Mucosa of stomach (tissue), 1 donor: ENCODE results near the gene GDAP2.
"Not testable (repeated sequence)": the region's sequence is repeated elsewhere in the genome, so short reads cannot be mapped to it uniquely, and the experiment has no call there.

ENCODE experiments used
- H3K27me3 ChIP-seq: one replicate; pipeline ENCODE4 v1.7.0; 2013; ENCODE audit warnings: mild to moderate bottlenecking, low read length; ENCODE audit not compliant: control insufficient read depth, insufficient read depth
- H3K36me3 ChIP-seq: one replicate; pipeline ENCODE4 v1.7.0; 2013; ENCODE audit warnings: low read length; ENCODE audit not compliant: control insufficient read depth, insufficient read depth
- H3K4me1 ChIP-seq: one replicate; pipeline ENCODE4 v1.7.0; 2013; ENCODE audit warnings: mild to moderate bottlenecking, low read length; ENCODE audit not compliant: control insufficient read depth, insufficient read depth
- H3K4me3 ChIP-seq: one replicate; pipeline ENCODE4 v1.7.0; 2013; ENCODE audit warnings: low read length
- H3K9ac ChIP-seq: one replicate; pipeline ENCODE4 v1.7.0; 2013; ENCODE audit warnings: mild to moderate bottlenecking, low read length, moderate library complexity
- H3K9me3 ChIP-seq: one replicate; pipeline ENCODE4 v1.7.0; 2013; ENCODE audit warnings: mild to moderate bottlenecking, low read length, moderate library complexity; ENCODE audit not compliant: control insufficient read depth
- donor health status: Pancreatic carcinoma.

The GDAP2 gene

GRCh38 chr1:117932576-117932975 is 3.2 kb upstream of the GDAP2 start:
- H3K9ac ChIP-seq: no peak overlapping the region
- peaks cover 13% of the 10 kb centered on the region for H3K4me1 ChIP-seq
- no peaks in the 10 kb centered on the region for H3K27me3 ChIP-seq
- H3K9me3 ChIP-seq: no peaks in the 10 kb centered on the region
- no peaks in the 10 kb centered on the region for H3K36me3 ChIP-seq
- H3K4me3 ChIP-seq: no peak overlapping the region

DNA sequence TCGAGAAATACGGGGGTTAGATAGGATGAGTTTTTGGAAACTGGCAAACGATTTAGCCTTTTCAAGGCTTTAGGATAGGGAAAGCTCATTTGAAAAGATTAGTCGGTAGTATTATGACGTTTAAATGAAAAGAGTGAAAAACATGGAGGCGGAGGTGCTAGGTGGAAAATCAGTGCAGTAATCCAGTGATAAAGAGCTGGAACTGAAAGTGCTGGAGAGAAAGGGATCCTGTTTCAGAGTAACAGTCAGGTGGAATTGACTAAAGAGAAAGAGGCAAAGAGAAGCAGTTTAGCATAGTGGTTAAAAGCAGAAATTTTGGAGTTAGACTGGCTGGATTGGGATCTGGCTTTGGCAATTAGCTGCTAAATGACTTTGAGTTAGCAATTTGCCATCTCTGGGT is 1.1 kb upstream of the GDAP2 start:
- peak overlapping the region; percentile 91 for H3K4me3 ChIP-seq
- peak overlapping the region; percentile 75 for H3K9ac ChIP-seq
- no peaks in the 10 kb centered on the region for H3K36me3 ChIP-seq
- H3K4me1 ChIP-seq: peaks cover 13% of the 10 kb centered on the region
- H3K27me3 ChIP-seq: no peaks in the 10 kb centered on the region
- no peaks in the 10 kb centered on the region for H3K9me3 ChIP-seq

GRCh38 chr1:117930173-117930447 is 689 bp upstream of the GDAP2 start:
- Histone ChIP-seq H3K9ac (peak overlapping the region; percentile 75), H3K4me3 (peak overlapping the region; percentile 91), H3K4me1 (peaks cover 13% of the 10 kb centered on the region), H3K9me3 (no peaks in the 10 kb centered on the region), H3K36me3 (no peaks in the 10 kb centered on the region), H3K27me3 (no peaks in the 10 kb centered on the region)

DNA sequence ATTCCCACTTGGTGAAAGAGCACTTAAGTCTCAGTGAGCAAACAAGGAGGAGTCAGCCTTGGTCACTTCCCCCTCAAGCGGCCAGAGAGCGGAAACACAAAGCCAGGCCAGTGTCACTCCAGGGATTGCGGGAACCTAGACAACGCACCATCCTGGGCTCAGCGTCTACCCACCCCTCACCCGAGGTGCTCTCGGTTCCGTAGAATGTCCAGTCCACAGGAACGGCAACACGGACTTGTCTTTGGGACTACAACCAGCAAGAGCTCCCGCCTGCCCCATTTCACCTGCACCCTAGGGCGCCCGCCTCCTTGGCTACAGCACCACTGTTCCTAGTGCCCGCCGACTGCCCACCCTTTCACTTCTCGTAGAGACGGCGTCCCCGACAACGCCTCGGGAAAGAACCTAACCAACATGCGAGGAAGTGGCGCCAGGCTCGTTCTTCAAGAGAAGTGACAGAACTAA is 509 bp downstream of the GDAP2 start:
- Histone ChIP-seq H3K9ac (peak overlapping the region; percentile 75), H3K27me3 (no peaks in the 10 kb centered on the region), H3K36me3 (no peaks in the 10 kb centered on the region), H3K4me3 (peak overlapping the region; percentile 91), H3K4me1 (peaks cover 13% of the 10 kb centered on the region), H3K9me3 (no peaks in the 10 kb centered on the region)

GRCh38 chr1:117925981-117926380 is 3.4 kb downstream of the GDAP2 start:
- no peaks in the 10 kb centered on the region for H3K9me3 ChIP-seq

GRCh38 chr1:117922717-117923116 is 6.7 kb downstream of the GDAP2 start:
- H3K36me3 ChIP-seq, H3K9ac ChIP-seq, H3K27me3 ChIP-seq, H3K4me3 ChIP-seq, H3K9me3 ChIP-seq, H3K4me1 ChIP-seq: not testable (repeated sequence)

More at GRCh38 chr1:117925981-117926380, 3.4 kb downstream of the GDAP2 start:
- H3K36me3 ChIP-seq: no peaks in the 10 kb centered on the region
- no peak overlapping the region for H3K4me3 ChIP-seq
- H3K27me3 ChIP-seq: no peaks in the 10 kb centered on the region
- peaks cover 11% of the 10 kb centered on the region for H3K4me1 ChIP-seq
- H3K9ac ChIP-seq: no peak overlapping the region

DNA sequence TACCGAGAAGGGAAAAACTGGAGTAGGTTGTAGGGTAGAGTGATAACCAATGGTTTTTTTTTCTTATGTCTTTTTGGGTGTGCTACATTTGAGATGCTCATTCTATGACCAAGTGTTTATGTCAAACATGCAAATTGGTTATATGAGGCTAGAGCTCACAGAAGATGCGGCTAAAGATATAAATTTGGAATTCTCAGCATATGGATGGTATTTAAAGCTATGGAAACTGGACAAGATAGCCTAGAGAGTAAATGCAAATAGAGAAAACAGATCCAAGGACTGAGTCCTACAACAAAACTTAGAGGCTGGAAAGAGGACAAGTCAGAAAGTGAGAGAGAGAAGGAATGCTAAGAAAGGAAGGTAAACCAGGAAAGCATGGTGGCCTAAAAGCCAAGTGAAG is 7.4 kb downstream of the GDAP2 start:
- H3K9me3 ChIP-seq: no peaks in the 10 kb centered on the region
- no peaks in the 10 kb centered on the region for H3K4me1 ChIP-seq
- no peak overlapping the region for H3K4me3 ChIP-seq
- no peaks in the 10 kb centered on the region for H3K27me3 ChIP-seq
- H3K9ac ChIP-seq: no peak overlapping the region
- H3K36me3 ChIP-seq: no peaks in the 10 kb centered on the region

- no peak overlapping the region for H3K9ac ChIP-seq
- no peak overlapping the region for H3K4me3 ChIP-seq
- no peaks in the 10 kb centered on the region for H3K4me1 ChIP-seq
- H3K9me3 ChIP-seq: no peaks in the 10 kb centered on the region
- H3K27me3 ChIP-seq: no peaks in the 10 kb centered on the region
- H3K36me3 ChIP-seq: no peaks in the 10 kb centered on the region
These were observed 10.0 kb downstream of the GDAP2 start for GRCh38 chr1:117919376-117919775.

GRCh38 chr1:117911051-117911450 is 18.4 kb downstream of the GDAP2 start:
- Histone ChIP-seq H3K4me3 (no peak overlapping the region), H3K9ac (no peak overlapping the region), H3K9me3 (no peaks in the 10 kb centered on the region), H3K36me3 (peaks cover 6% of the 10 kb centered on the region), H3K4me1 (no peaks in the 10 kb centered on the region), H3K27me3 (no peaks in the 10 kb centered on the region)

DNA sequence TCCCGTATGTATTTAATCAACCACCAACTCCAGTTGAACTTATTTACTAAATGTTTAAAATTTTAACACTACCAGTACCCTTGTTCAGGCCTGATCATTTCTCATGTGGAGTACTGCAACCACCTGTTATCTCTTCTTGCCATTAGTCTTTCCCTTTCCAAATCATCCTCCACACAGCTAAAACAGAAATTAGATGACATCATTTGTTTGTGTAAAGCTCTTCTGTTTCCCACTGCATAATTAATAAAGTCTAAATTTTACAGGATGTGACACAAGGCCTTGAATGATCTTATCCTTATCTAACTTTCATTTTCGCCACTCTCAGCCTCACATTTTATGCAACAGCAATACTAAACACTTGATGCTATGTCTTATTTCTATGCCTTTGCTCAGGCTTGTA is 24.4 kb downstream of the GDAP2 start:
- no peaks in the 10 kb centered on the region for H3K9me3 ChIP-seq
- no peaks in the 10 kb centered on the region for H3K36me3 ChIP-seq
- H3K9ac ChIP-seq: no peak overlapping the region
- H3K27me3 ChIP-seq: no peaks in the 10 kb centered on the region
- H3K4me3 ChIP-seq: no peak overlapping the region
- H3K4me1 ChIP-seq: no peaks in the 10 kb centered on the region

DNA sequence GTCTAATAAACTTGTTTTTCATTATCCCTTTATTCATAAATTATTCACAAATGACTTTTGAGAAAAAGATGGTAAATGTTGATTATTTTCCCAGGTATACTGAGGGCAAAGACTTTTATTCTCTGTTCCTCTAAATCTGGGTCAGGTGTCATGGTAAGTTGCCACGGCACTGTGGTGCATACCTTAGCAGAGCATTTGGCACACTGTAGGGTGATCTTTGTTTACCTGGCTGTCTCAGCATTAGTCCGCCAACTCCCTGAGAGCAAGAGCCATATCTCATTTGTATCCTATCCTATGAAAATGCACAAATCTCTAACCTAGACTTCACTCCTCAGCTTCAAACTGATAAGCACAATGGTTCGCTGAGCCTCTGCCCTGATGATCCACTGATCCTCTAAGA is 24.9 kb downstream of the GDAP2 start:
- no peaks in the 10 kb centered on the region for H3K27me3 ChIP-seq
- no peak overlapping the region for H3K4me3 ChIP-seq
- H3K36me3 ChIP-seq: no peaks in the 10 kb centered on the region
- no peaks in the 10 kb centered on the region for H3K9me3 ChIP-seq
- H3K4me1 ChIP-seq: no peaks in the 10 kb centered on the region
- no peak overlapping the region for H3K9ac ChIP-seq

DNA sequence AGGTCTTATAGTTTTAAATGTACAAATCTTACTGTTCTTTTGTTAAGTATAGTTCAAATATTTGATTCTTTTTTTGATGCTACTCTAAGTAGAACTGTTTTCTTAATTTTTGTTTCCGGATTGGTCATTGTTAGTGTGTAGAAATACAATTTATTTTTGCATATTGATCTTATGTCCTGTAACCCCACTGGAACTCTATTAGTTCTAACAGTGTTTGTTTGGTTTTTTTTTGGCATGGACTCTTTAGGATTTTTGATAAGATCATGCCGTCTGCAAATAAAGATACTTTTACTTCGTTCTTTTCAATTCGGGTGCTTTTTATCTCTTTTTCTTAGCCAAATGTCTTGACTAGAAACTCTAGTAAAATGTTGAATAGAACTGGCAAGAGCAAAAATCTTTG is 26.5 kb downstream of the GDAP2 start:
- H3K9me3 ChIP-seq: no peaks in the 10 kb centered on the region
- no peak overlapping the region for H3K4me3 ChIP-seq
- H3K9ac ChIP-seq: no peak overlapping the region
- H3K36me3 ChIP-seq: no peaks in the 10 kb centered on the region
- H3K27me3 ChIP-seq: no peaks in the 10 kb centered on the region
- H3K4me1 ChIP-seq: no peaks in the 10 kb centered on the region

- no peak overlapping the region for H3K9ac ChIP-seq
- H3K27me3 ChIP-seq: no peaks in the 10 kb centered on the region
- H3K4me3 ChIP-seq: no peak overlapping the region
- H3K4me1 ChIP-seq: no peaks in the 10 kb centered on the region
- no peaks in the 10 kb centered on the region for H3K9me3 ChIP-seq
- no peaks in the 10 kb centered on the region for H3K36me3 ChIP-seq
These were observed 29.6 kb downstream of the GDAP2 start for GRCh38 chr1:117899801-117900200.
